Gastroesophageal sphincter (tissue), 3 donors: ENCODE results near the gene ANKRD1.

ENCODE experiments used
- CTCF ChIP-seq, 4 experiments: fragments of 200-600 bp in 2 of 4; fragments of 450-650 bp in 2 of 4; sonication (generic) in 1 of 4; IDR thresholded peaks; one replicate each; pipeline ENCODE4 v1.5.1; 2017 to 2019; ENCODE audit warnings: antibody characterized with exemption in 4 of 4, mild to moderate bottlenecking in 2 of 4, moderate library complexity in 2 of 4
- EP300 ChIP-seq: sonication (generic); formaldehyde crosslinking; IDR thresholded peaks from one replicate; pipeline ENCODE4 v1.6.1; 2017; ENCODE audit warnings: antibody characterized with exemption, mild to moderate bottlenecking
- POLR2A ChIP-seq, 2 donors: fragments of 450-650 bp; IDR thresholded peaks; one replicate each; pipeline ENCODE4 v1.6.1; 2017; ENCODE audit warnings: antibody characterized with exemption in 2 of 2, mild to moderate bottlenecking in 2 of 2, moderate library complexity in 1 of 2
- POLR2AphosphoS5 ChIP-seq: sonication (generic); formaldehyde crosslinking; IDR thresholded peaks from one replicate; pipeline ENCODE4 v1.6.1; 2017; ENCODE audit warnings: antibody characterized with exemption

GRCh38 chr10:90958781-90959180, 37.9 kb upstream of the ANKRD1 start:
- no peak for TF ChIP-seq CTCF (IDR thresholded peaks at IDR 0.05)
- no peak for TF ChIP-seq POLR2AphosphoS5
- TF ChIP-seq POLR2A (IDR thresholded peaks at IDR 0.05), result no peak
- TF ChIP-seq EP300, result no peak
